Left ventricle myocardium inferior (tissue), 1 donor: ENCODE data around the gene RAB37. TPM values are rescaled to one million over a fixed set of nuclear protein-coding genes. Genes with fewer than 3 reads are reported as not detected.

ENCODE experiments used
- DNase-seq: peaks from one replicate; pipeline ENCODE4 v3.0.0-alpha.2; 2020
- H3K27ac ChIP-seq: fragments of 200-600 bp; replicated peaks from 2 replicates; pipeline ENCODE4 v1.8.0; 2021
- H3K27me3 ChIP-seq: fragments of 200-600 bp; 2 replicates; pipeline ENCODE4 v1.8.0; 2021; ENCODE audit warnings: low read depth
- H3K36me3 ChIP-seq: fragments of 200-600 bp; 2 replicates; pipeline ENCODE4 v1.8.0; 2021
- H3K4me1 ChIP-seq: fragments of 200-600 bp; 2 replicates; pipeline ENCODE4 v1.8.0; 2021
- H3K4me3 ChIP-seq: fragments of 200-600 bp; 2 replicates; pipeline ENCODE4 v1.8.0; 2021; ENCODE audit warnings: mild to moderate bottlenecking, moderate library complexity
- H3K9me3 ChIP-seq: fragments of 200-600 bp; replicated peaks from 2 replicates; pipeline ENCODE4 v1.8.0; 2021
- intact Hi-C: fragments of 100-400 bp; cut with micrococcal nuclease; formaldehyde crosslinking; loops from one replicate; pipeline ENCODE4 v1.11.0; 2022
- total RNA-seq: library from RNA; stranded (reverse); fragmentation: NEBNext Ultra II Directional; extraction: Animal tissue kit (Norgen Biotek cat#: 25700); gene quantifications from one replicate; pipeline ENCODE4 v1.2.1, GENCODE V29; 2021
- TF ChIP-seq, protein P1 (sequence below): fragments of 200-600 bp; IDR thresholded peaks from 2 replicates; pipeline ENCODE4 v1.8.0; 2021; ENCODE audit warnings: antibody characterized with exemption, mild to moderate bottlenecking, borderline replicate concordance
- donor health status: DM: no; HTN: yes; CAD: no; lungs with severe emphysema.

RAB37 gene
- total RNA-seq, 1 donor from 2014 or later: 1.9 TPM

DNA sequence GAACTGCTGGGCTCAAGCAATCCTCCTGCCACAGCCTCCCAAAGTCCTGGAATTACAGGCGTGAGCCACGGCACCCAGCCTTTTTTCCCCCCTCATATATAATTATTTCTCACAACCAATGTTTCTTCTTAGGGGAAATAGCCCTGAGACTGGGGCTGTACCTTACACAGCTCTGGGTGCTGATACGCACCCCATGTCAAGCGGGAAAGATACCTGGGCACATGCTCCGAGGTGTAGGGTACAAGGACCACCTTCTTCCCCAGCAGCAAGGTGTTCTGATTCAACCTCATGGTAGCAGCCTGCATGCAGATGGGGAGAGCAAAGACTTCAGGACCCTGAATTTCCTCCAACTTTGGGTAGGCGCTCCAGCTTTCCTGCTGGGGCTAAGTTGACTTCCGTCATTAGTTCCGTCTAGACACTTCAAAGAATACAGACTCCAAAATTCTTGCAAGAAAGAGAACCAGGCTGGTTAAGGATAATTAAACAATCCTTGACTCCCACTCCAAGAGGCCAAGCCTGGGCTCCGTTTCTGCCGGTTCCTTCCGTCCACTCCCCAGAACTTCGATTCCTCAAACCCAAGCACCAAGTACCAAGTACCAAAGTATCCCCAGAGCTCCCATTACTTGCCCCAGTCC, 38.5 kb downstream of the RAB37 start:
- peak overlapping the region; percentile 78 for H3K27ac ChIP-seq
- intact Hi-C loops: loop anchor here (2.0 kb wide), 1 partner anchor 27 kb away; the partner anchor contains the start of gene NHERF1
- DNase-seq: no peak
- TF ChIP-seq, protein P1, sequence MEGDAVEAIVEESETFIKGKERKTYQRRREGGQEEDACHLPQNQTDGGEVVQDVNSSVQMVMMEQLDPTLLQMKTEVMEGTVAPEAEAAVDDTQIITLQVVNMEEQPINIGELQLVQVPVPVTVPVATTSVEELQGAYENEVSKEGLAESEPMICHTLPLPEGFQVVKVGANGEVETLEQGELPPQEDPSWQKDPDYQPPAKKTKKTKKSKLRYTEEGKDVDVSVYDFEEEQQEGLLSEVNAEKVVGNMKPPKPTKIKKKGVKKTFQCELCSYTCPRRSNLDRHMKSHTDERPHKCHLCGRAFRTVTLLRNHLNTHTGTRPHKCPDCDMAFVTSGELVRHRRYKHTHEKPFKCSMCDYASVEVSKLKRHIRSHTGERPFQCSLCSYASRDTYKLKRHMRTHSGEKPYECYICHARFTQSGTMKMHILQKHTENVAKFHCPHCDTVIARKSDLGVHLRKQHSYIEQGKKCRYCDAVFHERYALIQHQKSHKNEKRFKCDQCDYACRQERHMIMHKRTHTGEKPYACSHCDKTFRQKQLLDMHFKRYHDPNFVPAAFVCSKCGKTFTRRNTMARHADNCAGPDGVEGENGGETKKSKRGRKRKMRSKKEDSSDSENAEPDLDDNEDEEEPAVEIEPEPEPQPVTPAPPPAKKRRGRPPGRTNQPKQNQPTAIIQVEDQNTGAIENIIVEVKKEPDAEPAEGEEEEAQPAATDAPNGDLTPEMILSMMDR: no peak
- H3K36me3 ChIP-seq: peaks cover 39% of the 10 kb centered on the region
- H3K27me3 ChIP-seq: no peaks in the 10 kb centered on the region
- H3K4me1 ChIP-seq: peaks cover 40% of the 10 kb centered on the region
- peak overlapping the region; percentile 84 for H3K4me3 ChIP-seq
- H3K9me3 ChIP-seq: no peaks in the 10 kb centered on the region

DNA sequence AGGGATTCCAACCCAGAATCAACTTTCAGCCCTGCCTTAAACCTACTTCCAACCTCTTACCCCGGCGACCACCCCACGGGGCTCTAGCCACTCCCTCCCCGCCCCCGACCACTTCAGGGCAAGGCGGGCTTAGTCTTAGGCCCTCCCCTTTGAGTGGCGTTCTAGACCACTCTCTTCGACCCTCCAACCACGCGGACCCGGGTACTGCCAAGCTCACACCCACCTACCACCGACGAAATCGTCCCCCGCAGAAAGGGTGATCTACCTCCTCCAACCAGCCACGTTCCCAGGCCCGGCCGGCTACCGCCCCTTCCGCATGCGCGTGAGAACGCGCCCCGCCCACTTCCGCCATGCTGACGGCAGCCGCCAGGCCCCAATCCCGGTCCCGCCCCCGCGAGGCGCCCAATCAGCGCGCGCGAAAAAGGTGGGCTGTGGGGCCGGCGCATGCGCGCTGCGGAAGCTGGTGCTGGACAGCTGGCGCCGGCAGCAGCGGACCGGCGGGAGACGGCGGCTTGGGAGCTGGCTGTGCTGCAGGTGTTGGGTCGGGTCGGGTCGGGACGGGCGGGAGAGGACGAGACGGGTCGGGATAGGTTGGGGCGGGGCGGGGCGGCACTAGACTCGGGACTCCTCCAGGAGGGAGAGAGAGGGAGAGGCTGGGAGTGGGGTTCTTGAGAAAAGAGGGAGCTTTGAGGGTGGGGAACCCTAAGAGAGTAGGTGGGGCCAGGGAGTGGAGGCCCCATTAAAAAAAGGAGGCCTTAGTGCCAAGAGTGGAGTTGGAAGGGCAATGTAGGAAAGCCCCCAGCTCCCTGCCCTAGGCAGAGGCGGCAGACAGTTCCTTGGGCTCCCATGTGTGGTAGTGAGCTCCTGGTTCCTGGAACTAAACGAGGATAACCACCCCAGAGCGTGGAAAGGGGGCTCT, 39.2 kb downstream of the RAB37 start, which contains the start of gene NAT9:
TSS of gene NAT9 (minus strand) at position 302 of the 919 bp plus-strand sequence. CDS start 647 bp downstream, outside the sequence.
- H3K27ac ChIP-seq: peak within 1 kb of the TSS; percentile 78
- no peaks in the 10 kb centered on the region for H3K27me3 ChIP-seq
- TF ChIP-seq, protein P1: no peak
- H3K4me1 ChIP-seq: peaks cover 36% of the 10 kb centered on the region
- intact Hi-C loops: loop anchor here (2.0 kb wide), 1 partner anchor 28 kb away; the partner anchor contains the start of gene NHERF1
- peak within 1 kb of the TSS; percentile 84 for H3K4me3 ChIP-seq
- peaks cover 36% of the 10 kb centered on the region for H3K36me3 ChIP-seq
- DNase-seq: peak; percentile 98
- no peaks in the 10 kb centered on the region for H3K9me3 ChIP-seq

DNA sequence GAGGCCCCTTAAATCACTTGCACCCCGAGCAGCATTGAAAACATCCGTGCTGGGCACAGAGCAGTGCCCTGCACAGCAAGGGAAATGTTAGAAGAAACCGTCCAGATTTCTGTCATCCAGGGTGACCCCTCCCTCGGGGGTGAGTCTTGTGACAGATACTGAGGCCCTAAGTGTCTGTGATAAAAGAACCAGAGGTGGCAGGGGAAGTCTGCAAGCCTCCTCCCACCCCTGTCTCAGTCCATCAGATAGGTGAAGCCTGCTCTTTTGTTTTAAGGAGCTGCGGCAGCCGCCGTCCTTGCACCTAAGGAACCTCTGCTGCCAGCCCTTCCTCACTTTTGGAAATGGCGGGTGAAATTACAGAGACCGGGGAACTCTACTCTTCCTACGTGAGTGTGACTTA, 39.9 kb downstream of the RAB37 start:
- TF ChIP-seq, protein P1: no peak
- no peak for DNase-seq
- H3K27me3 ChIP-seq: no peaks in the 10 kb centered on the region
- peaks cover 36% of the 10 kb centered on the region for H3K4me1 ChIP-seq
- intact Hi-C loops: loop anchor here (2.0 kb wide), 1 partner anchor 28 kb away; the partner anchor contains the start of gene NHERF1
- peak overlapping the region; percentile 84 for H3K4me3 ChIP-seq
- no peak overlapping the region for H3K27ac ChIP-seq
- H3K9me3 ChIP-seq: no peaks in the 10 kb centered on the region
- H3K36me3 ChIP-seq: peaks cover 29% of the 10 kb centered on the region

DNA sequence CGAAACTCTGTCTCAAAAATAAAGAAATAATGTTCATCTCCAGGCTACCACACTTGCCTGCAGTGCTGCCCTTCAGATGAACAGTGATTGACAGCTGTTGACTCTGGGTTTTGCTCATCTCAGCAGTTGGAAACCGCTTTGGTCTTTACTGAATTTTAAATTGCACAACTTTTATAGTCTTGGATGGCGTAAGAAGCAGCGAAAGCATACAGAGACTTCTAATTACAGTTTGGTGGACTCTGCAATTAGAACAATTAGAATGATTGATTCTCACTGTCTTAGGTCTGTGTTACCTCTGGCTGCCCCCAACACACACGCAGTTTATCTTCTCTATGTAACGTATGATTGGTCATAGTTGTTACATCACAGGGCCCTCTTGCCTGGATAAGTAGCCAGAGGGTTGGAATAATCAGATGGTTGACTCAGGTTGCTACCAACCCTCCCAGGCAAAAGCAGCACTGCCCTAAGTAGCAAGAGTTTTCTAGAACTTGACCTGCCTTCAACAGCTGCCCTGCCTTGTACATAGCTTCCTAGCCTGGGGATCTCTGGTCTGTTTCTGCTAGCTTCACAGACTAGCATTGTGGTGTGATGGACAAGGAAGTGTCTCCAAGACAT, 41.0 kb downstream of the RAB37 start:
- Histone ChIP-seq H3K27me3 (no peaks in the 10 kb centered on the region), H3K4me1 (peaks cover 36% of the 10 kb centered on the region)
- intact Hi-C loops: loop anchor here (2.0 kb wide), 1 partner anchor 29 kb away; the partner anchor contains the start of gene NHERF1

More for the DNA sequence above, 41.0 kb downstream of the RAB37 start:
- no peak overlapping the region for H3K27ac ChIP-seq
- no peak for DNase-seq
- H3K36me3 ChIP-seq: peaks cover 20% of the 10 kb centered on the region
- no peak overlapping the region for H3K4me3 ChIP-seq
- TF ChIP-seq, protein P1: no peak
- no peaks in the 10 kb centered on the region for H3K9me3 ChIP-seq
